ENCODE results near the gene STING1.
A peak's percentile ranks its signal among the peaks of the same experiment; 100 is the strongest.

The STING1 gene

DNA sequence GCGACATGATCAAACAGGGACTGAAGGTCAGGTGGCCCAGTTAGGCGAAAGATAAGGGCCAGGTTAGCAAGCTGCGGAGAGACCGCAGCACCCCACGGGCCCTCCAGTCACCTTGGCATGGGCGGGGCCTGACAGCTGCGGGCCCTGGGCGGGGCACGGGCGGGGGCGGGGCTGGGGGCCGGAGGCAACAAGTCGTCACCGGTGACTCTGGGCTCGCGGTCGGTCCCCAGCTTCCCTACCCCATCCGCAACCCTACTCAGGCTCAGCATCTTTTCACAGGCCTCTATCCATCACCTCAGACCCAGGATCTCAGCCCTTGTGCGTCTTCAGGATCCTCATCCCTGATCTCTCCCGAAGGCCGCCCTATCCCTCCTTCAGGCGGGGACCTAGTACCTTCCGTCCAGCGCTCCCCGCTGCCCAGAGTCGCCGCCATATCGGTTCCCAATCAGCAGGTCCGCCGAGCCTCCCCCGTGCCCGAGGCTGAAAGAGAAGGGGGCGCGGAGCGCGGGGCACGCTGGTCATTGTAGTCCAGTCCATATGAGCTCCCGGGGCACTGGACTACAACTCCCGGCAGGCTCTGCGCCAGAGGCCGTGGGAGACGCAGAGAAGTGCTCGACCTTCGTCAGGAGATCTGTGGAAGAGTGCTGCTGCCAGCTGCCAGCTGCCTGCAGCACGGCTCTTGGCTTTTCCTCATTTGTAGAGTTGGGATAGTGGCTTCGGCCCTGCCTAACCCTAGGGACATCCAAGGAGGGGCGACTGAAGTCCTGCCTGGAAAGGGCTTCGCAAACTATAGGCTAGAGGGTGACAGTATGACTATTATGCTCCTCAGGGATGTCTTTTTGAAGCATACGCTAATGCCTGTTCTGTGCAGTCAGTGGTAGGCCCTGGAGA is 43.3 kb downstream of the STING1 start, which contains the start of gene DNAJC18:
DNAJC18 (minus strand) TSS at position 513 of the 891 bp plus-strand sequence; CDS start at position 433, 80 bp downstream.
- TF ChIP-seq, protein P1, sequence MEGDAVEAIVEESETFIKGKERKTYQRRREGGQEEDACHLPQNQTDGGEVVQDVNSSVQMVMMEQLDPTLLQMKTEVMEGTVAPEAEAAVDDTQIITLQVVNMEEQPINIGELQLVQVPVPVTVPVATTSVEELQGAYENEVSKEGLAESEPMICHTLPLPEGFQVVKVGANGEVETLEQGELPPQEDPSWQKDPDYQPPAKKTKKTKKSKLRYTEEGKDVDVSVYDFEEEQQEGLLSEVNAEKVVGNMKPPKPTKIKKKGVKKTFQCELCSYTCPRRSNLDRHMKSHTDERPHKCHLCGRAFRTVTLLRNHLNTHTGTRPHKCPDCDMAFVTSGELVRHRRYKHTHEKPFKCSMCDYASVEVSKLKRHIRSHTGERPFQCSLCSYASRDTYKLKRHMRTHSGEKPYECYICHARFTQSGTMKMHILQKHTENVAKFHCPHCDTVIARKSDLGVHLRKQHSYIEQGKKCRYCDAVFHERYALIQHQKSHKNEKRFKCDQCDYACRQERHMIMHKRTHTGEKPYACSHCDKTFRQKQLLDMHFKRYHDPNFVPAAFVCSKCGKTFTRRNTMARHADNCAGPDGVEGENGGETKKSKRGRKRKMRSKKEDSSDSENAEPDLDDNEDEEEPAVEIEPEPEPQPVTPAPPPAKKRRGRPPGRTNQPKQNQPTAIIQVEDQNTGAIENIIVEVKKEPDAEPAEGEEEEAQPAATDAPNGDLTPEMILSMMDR (IDR thresholded peaks at IDR 0.05; ENCODE audit: low read depth, low read length) = no peak
- DNase-seq (ENCODE audit: extremely low read depth, low read depth) = peak; percentile 75

DNA sequence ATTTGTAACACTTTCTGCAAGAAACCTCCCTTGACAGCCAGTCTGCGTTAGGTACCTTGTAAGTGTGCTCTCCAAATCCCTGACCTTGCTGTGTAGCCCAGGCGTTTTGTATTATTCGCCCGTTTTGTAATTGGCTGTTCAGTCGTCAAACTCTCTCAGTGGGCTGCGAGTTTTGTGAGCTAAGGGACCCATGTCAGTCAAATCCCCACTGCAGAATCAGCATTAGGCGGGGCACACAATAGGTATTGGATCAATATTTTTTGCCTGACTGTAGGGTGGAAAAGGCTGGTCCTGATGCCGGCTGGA is 43.9 kb downstream of the STING1 start:
- TF ChIP-seq, protein P1 (IDR thresholded peaks at IDR 0.05; ENCODE audit: low read depth, low read length) = no peak

DNA sequence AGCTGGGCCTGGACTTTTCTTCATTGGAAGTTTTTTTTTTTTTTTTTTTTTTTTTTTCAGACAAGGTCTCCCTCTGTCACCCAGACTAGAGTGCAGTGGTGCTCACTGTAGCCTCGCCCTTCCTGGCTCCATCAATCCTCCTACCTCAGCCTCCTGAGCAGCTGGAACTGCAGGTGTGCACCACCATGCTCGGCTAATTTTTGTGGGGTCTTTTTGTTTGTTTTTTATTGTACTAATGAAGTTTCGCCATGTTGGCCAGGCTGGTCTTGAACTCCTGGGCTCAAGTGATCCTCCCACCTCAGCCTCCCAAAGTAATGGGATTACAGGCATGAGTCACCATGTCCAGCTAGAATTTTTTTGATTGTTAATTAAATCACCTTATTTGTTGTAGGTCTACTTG is 46.9 kb downstream of the STING1 start:
- no peak for DNase-seq (ENCODE audit: extremely low read depth, low read depth)
- TF ChIP-seq, protein P1 (IDR thresholded peaks at IDR 0.05; ENCODE audit: low read depth, low read length) = no peak

More for the DNA sequence above, 43.9 kb downstream of the STING1 start:
- no peak for DNase-seq (ENCODE audit: extremely low read depth, low read depth)

DNA sequence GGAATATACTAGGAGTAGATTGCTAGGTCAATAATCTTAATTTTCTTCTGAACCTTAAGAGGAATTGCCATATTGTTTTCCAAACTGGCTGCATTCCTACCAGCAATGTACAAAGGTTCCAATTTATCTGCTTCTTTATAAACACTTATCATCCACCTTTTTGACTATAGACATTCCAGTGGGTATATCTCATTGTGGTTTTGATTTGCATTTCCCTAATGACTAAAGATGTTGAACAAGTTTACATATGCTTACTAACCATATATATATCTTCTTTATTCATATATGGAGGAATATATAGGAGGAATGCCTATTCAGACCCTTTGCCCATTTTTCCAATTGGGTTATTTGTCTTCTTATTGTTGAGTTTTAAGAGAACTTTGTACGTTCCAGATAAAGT is 50.9 kb downstream of the STING1 start:
- no peak for DNase-seq (ENCODE audit: extremely low read depth, low read depth)
- TF ChIP-seq, protein P1 (IDR thresholded peaks at IDR 0.05; ENCODE audit: low read depth, low read length) = no peak

DNA sequence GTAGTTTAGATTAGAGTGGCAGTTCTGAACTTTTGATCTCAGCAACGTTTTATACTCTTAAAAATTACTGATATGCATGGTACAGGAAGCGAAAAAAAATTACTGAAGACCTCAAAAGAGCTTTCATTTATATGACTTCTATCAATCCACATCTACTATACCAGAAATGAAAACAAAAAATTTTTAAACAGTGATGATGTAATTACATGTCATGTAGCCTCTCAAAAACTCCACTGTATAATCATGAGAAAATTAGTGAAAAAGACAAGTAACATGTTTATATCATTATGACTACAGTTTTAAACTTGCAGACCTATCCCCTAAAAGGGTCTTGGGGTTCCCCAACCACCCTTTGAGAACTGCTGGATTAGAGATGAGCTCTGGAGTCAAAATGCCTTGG is 52.5 kb downstream of the STING1 start:
- TF ChIP-seq, protein P1 (IDR thresholded peaks at IDR 0.05; ENCODE audit: low read depth, low read length) = no peak
- no peak for DNase-seq (ENCODE audit: extremely low read depth, low read depth)

DNA sequence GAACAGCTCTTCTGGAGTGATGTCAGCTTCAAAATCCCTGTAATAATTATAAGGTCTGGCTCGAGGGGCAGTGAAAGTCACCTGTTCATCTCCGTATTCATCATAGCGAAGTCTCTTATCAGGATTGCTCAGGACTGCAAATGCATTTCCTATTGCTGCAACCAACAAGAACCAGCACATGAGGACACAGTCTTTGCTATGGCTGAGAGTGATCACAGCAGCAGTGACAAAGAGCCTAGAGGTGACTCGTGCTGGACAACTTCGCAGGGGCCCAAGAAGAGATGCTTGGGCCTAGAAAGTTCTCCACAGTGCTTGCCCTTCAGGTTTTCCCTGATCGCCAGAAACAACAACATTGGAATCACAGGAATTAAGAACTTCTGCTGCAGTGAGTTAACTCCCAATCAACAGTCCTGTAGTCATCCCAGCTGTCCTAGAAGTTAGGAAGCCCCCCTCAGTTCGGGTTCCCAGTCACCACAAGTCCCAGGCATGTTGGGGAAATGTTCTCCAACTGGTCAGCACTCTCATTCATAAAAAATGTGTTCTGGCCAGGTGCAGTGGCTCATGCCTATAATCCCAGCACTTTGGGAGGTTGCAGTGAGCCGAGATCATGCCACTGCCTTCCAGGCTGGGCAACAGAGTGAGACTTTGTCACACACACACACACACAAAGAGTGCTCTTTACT is 56.2 kb downstream of the STING1 start:
- TF ChIP-seq, protein P1 (IDR thresholded peaks at IDR 0.05; ENCODE audit: low read depth, low read length) = no peak
- peak; percentile 11 for DNase-seq (ENCODE audit: extremely low read depth, low read depth)

All from AG09319 (cell line).